OCI-LY1 (cell line): ENCODE results near the gene ZDHHC14.

Experiments
- H2AFZ ChIP-seq: fragments of 200-600 bp; sonication (generic), shearing (Covaris generic); 2 replicates; pipeline ENCODE4 v1.6.0; 2014; ENCODE audit warnings: antibody characterized with exemption, mild to moderate bottlenecking, low read length
- H3F3A ChIP-seq: fragments of 200-600 bp; sonication (generic), shearing (Covaris generic); 2 replicates; pipeline ENCODE4 v1.6.0; 2014; ENCODE audit warnings: mild to moderate bottlenecking, antibody characterized with exemption, low read length, moderate library complexity; ENCODE audit not compliant: insufficient read depth
- H3K27ac ChIP-seq: fragments of 200-600 bp; sonication (generic); 2 replicates; pipeline ENCODE4 v1.5.1; 2014; ENCODE audit warnings: low read length, mixed run types, mild to moderate bottlenecking, low read depth; ENCODE audit not compliant: poor library complexity, severe bottlenecking
- H3K27me3 ChIP-seq: fragments of 200-600 bp; sonication (generic); 2 replicates; pipeline ENCODE4 v1.6.0; 2014; ENCODE audit warnings: antibody characterized with exemption, mild to moderate bottlenecking, low read length, moderate library complexity; ENCODE audit not compliant: insufficient read depth
- H3K36me3 ChIP-seq: fragments of 200-600 bp; sonication (generic); 2 replicates; pipeline ENCODE4 v1.6.1; 2014; ENCODE audit warnings: mild to moderate bottlenecking, antibody characterized with exemption, low read length, moderate library complexity, mixed read lengths; ENCODE audit not compliant: insufficient read depth
- H3K4me1 ChIP-seq: fragments of 200-600 bp; sonication (generic); 2 replicates; pipeline ENCODE4 v1.5.1; 2014; ENCODE audit warnings: mild to moderate bottlenecking, low read length, moderate library complexity; ENCODE audit not compliant: insufficient read depth, severe bottlenecking
- H3K4me2 ChIP-seq: fragments of 200-600 bp; sonication (generic), shearing (Covaris generic); 2 replicates; pipeline ENCODE4 v1.6.1; 2014; ENCODE audit warnings: low read length
- H3K4me3 ChIP-seq: fragments of 200-600 bp; sonication (generic); 2 replicates; pipeline ENCODE4 v1.5.1; 2014; ENCODE audit warnings: low read length, low read depth, mild to moderate bottlenecking, mixed read lengths; ENCODE audit not compliant: poor library complexity, severe bottlenecking
- H3K79me2 ChIP-seq: fragments of 200-600 bp; shearing (Covaris generic); 2 replicates; pipeline ENCODE4 v1.6.1; 2016; ENCODE audit warnings: mixed run types, low read length, mixed read lengths; ENCODE audit not compliant: insufficient read depth
- H3K9ac ChIP-seq: fragments of 200-600 bp; sonication (generic), shearing (Covaris generic); 2 replicates; pipeline ENCODE4 v1.6.1; 2014; ENCODE audit warnings: mild to moderate bottlenecking, low read length, mixed read lengths
- H3K9me2 ChIP-seq: fragments of 200-600 bp; sonication (generic), shearing (Covaris generic); 2 replicates; pipeline ENCODE4 v1.6.1; 2014; ENCODE audit warnings: low read depth, mild to moderate bottlenecking, low read length, mixed read lengths
- H3K9me3 ChIP-seq: fragments of 200-600 bp; shearing (Covaris generic); 2 replicates; pipeline ENCODE4 v1.6.1; 2014; ENCODE audit warnings: low read length, mixed read lengths
- H4K20me1 ChIP-seq: fragments of 200-600 bp; sonication (generic), shearing (Covaris generic); 2 replicates; pipeline ENCODE4 v1.6.0; 2016; ENCODE audit warnings: mild to moderate bottlenecking, low read length; ENCODE audit not compliant: insufficient read depth
- CTCF ChIP-seq: fragments of 200-600 bp; sonication (generic), shearing (Covaris generic); IDR thresholded peaks from 2 replicates; pipeline ENCODE4 v1.5.1; 2017; ENCODE audit warnings: mild to moderate bottlenecking, antibody characterized with exemption, low read length, moderate library complexity, mixed read lengths
- EZH2 ChIP-seq: fragments of 200-600 bp; sonication (generic), shearing (Covaris generic); IDR thresholded peaks from 2 replicates; pipeline ENCODE4 v1.8.0; 2017; ENCODE audit warnings: borderline replicate concordance, mixed run types, mild to moderate bottlenecking, antibody characterized with exemption, low read length, moderate library complexity, mixed read lengths

Gene ZDHHC14

GRCh38 chr6:157621406-157621805 is 240.4 kb downstream of the ZDHHC14 start:
- Histone ChIP-seq H3K9ac (no peak overlapping the region), H2AFZ (no peak overlapping the region), H3K4me2 (no peak overlapping the region), H3K9me2 (no peaks in the 10 kb centered on the region), H3K36me3 (no peaks in the 10 kb centered on the region), H3K27ac (no peak overlapping the region), H4K20me1 (no peaks in the 10 kb centered on the region), H3K79me2 (no peaks in the 10 kb centered on the region), H3K4me1 (no peaks in the 10 kb centered on the region), H3K4me3 (no peak overlapping the region), H3K9me3 (no peaks in the 10 kb centered on the region), H3F3A (no peaks in the 10 kb centered on the region), H3K27me3 (peaks cover 7% of the 10 kb centered on the region; the same call in 1 of the 2 replicates)
- TF ChIP-seq EZH2 (no peak), CTCF (no peak)

GRCh38 chr6:157622427-157622826 is 241.4 kb downstream of the ZDHHC14 start:
- Histone ChIP-seq H3K36me3 (no peaks in the 10 kb centered on the region), H3K4me2 (no peak overlapping the region), H3F3A (no peaks in the 10 kb centered on the region), H2AFZ (no peak overlapping the region), H3K9me2 (no peaks in the 10 kb centered on the region), H3K27me3 (peaks cover 7% of the 10 kb centered on the region; the same call in 1 of the 2 replicates), H3K4me1 (no peaks in the 10 kb centered on the region), H3K9ac (no peak overlapping the region), H3K79me2 (no peaks in the 10 kb centered on the region), H4K20me1 (no peaks in the 10 kb centered on the region), H3K9me3 (no peaks in the 10 kb centered on the region), H3K27ac (no peak overlapping the region), H3K4me3 (no peak overlapping the region)
- TF ChIP-seq CTCF (no peak), EZH2 (no peak)

- no peak overlapping the region for H2AFZ ChIP-seq
- no peaks in the 10 kb centered on the region for H3K79me2 ChIP-seq
- H3K9me2 ChIP-seq, result no peaks in the 10 kb centered on the region
- H3K36me3 ChIP-seq, result no peaks in the 10 kb centered on the region
- no peak overlapping the region for H3K27ac ChIP-seq
- H3K4me3 ChIP-seq, result no peak overlapping the region
- H3K4me1 ChIP-seq, result no peaks in the 10 kb centered on the region
- no peak overlapping the region for H3K9ac ChIP-seq
- H3K27me3 ChIP-seq, result peaks cover 7% of the 10 kb centered on the region; the same call in 1 of the 2 replicates
- H4K20me1 ChIP-seq, result no peaks in the 10 kb centered on the region
- H3F3A ChIP-seq, result no peaks in the 10 kb centered on the region
- no peak overlapping the region for H3K4me2 ChIP-seq
- TF ChIP-seq EZH2 (no peak), CTCF (no peak)
- H3K9me3 ChIP-seq, result no peaks in the 10 kb centered on the region
Observed at GRCh38 chr6:157625111-157625510, 244.1 kb downstream of the ZDHHC14 start.
